ENCODE measurements around the gene SOX2.
"Not testable (repeated sequence)": the region's sequence is repeated elsewhere in the genome, so short reads cannot be mapped to it uniquely, and the experiment has no call there.

Gene SOX2

GRCh38 chr3:181757694-181758306 is 46.1 kb downstream of the SOX2 start:
- no peak for DNase-seq (ENCODE audit: low spot score)

GRCh38 chr3:181761906-181762305 is 50.2 kb downstream of the SOX2 start:
- DNase-seq (ENCODE audit: low spot score): no peak

- DNase-seq (ENCODE audit: low spot score): not testable (repeated sequence)
These were observed 52.3 kb downstream of the SOX2 start for GRCh38 chr3:181764033-181764432.
